GM19452 (cell line): ENCODE data around the gene REG1B.

ENCODE experiments used
- ATAC-seq: cut with Tn5 transposase; IDR thresholded peaks from one replicate; pipeline ENCODE4 v1.9.1; 2021; ENCODE audit not compliant: unreplicated experiment

The REG1B gene, protein sequence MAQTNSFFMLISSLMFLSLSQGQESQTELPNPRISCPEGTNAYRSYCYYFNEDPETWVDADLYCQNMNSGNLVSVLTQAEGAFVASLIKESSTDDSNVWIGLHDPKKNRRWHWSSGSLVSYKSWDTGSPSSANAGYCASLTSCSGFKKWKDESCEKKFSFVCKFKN

GRCh38 chr2:79087785-79088364 is at the start of gene REG1B:
Gene REG1B (minus strand): TSS chr2:79087993. CDS start chr2:79087612, 381 bp downstream.
- ATAC-seq: no peak

- no peak for ATAC-seq
Observed at GRCh38 chr2:79131687-79132086, 43.9 kb upstream of the REG1B start.

GRCh38 chr2:79129804-79130203 is 42.0 kb upstream of the REG1B start:
- no peak for ATAC-seq

GRCh38 chr2:79129260-79129659 is 41.5 kb upstream of the REG1B start:
- ATAC-seq: no peak

DNA sequence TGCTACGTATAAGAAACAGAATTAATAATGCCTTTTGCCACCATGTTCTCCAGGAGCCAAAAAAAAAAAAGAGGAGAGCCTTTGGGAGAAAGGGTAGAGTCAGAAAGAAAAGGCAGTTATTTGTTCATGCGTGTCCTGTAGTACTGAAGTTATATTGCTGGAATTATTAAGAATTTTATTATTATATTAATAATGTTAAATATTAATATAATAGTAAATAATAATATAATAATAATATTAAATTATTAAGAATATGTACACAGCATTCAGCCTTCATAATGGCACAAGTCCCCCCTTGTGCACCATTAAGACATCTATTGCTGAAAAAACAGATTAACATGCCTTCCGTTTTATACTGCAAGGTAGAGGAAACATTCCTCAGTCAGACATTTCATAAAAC is 40.6 kb upstream of the REG1B start:
- no peak for ATAC-seq

DNA sequence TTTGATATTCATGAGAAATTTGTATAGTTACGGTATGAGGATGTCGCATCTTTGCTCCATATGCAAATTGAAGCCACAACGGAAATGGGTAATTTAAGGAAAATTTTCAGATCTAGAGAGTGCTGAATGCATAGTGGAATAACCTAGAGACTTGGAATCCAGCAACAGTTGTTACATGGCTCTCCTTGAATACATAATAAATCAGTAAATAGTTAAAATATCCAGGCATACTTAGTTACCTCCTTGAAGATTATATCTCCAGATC is 37.9 kb upstream of the REG1B start:
- ATAC-seq: no peak

DNA sequence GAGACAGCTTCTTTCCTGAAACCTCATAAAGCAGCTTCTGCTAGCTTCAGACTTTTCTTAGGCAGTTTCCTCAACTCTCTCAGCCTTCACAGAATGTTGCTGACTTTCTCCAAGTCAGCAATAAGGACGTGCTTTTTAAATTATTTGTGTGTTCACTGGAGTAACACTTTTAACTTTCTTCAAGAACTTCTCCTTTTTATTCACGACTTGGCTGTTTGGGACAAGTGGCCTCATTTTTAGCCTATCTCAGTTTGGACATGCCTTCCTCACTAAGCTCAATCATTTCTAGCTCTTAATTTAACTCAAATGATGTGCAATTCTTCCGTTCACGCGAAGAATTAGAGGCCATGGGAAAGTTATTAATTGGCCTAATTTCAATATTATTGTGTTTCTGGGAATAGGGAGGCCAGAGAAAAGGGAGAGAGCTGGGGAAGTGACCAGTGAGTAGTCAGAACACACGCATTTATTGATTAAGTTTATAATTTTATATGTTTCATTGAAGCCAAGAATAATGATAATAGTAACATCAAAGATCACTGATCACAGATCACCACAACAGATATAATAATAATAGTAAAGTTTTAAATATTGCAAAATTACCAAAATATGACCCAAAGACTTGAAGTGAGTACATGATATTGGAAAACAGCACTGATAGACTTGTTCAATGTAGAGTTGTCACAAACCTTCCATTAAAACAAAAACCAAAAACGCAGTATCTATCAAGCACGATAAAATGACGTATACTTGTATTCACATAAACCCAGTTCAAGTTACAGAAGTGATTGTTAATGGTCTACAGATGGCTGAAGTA is 37.3 kb upstream of the REG1B start:
- ATAC-seq: no peak

DNA sequence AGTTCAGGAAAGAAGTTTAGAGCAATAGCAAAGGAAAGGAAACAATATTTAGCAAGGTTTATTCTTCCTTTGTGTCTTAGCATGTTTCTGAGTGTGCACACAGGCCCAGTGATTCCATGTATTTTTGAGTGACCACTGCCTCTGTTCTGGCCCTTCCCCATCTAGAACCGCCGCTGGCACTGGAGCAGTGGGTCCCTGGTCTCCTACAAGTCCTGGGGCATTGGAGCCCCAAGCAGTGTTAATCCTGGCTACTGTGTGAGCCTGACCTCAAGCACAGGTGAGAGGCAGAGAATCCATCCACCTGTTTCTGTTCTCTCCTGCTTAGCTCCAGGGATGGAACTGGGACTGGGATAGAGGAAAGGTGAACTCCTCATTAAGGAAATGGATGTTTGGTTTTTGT is 34.9 kb upstream of the REG1B start:
- no peak for ATAC-seq

GRCh38 chr2:79120194-79120713 is 32.5 kb upstream of the REG1B start, which contains the start of gene REG1A:
Gene REG1A (plus strand): TSS chr2:79120488. CDS start chr2:79120862, 374 bp downstream.
- ATAC-seq: no peak

DNA sequence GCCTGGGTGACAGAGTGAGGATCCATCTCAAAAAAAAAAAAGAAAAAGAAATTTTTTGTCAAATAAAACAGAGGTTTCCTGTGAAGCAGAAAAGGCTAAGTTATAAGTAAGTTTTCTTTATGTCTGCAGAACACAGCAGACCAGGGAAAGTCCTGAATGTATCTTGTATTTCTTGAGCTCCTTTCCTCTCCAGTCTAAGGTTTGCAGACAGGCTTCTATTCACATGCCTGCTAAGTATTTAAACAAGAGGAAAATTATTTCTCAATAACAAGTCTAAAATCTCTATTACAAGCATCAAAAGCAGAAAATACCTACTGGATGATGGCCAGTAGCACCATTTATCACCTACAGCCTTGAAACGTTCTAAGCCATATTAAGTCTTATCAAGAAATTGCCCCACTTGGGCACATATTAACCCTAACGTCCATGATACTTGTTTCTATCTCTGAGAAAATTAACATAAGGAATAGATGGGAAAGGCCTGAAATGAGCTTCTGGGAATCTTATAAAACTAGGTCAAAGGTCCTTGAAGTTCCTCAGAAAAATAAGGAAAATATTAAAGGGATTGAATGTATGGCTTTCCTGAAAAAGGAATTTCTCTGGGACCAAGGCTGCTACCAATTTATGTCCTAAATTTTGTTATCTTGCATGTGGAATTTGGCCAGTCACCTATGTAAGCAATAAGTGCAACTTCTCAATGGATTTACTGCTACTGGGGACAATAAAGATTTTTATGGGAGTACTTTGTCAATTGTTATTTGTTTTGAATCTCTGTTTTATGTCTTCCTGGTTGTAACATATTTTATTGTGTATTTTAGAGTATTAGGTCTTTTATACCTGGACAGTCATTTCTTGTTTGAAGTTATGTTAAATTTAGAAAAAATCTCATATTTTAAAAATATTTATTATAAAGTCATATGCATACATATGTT is 29.5 kb upstream of the REG1B start:
- ATAC-seq: no peak

DNA sequence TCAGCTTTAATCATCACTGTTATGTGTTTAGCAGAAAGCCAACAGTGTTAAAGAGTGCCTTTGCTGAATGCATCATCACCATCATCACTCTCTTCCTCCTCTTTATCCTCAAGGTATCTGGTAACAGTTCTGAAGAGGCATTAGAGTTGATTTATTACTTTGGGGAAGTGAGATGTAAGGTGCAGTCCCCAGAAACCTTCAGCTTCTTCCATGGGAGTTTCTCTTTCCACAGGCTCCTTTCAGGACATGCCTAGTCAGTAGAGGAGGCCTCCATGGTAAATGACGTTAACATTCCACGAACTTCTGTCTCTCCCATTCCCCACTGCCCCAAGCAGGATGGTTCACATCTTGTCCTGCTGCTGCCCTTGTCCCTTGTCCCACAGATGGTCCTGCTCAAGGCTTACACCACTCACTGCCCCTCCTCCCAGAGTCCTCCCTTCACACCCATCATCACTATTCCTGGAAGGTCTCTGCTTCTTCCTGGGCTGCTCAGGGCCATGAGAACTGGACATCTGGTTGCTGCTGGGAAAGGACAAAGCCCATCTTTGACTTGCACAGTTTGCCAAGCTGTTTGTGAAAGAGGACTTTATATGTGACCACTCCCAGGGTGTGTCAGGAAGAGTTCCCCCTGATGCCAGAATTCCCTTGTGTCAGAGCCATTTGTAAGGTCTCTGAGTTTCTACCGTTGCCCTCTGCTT is 27.2 kb upstream of the REG1B start:
- no peak for ATAC-seq

DNA sequence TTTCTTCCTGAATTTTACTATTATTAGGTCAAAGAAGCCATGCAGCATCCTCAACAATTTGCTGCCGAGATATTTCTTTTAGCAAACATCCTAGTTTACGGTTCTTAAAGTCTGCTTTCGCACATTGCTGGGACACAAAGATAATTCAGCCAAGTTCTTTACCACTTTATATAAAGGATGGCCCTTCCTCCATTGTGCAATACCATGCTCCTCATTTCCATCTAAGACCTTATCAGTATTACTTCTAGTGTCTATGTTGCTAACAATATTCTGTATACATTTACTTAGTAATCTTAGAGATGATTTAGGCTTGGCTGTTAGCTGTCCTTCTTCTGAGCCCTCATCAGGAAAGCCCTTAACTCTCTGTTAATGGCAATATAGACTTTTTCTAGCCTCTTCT is 24.5 kb upstream of the REG1B start:
- no peak for ATAC-seq

GRCh38 chr2:79105259-79105658 is 17.5 kb upstream of the REG1B start:
- no peak for ATAC-seq

DNA sequence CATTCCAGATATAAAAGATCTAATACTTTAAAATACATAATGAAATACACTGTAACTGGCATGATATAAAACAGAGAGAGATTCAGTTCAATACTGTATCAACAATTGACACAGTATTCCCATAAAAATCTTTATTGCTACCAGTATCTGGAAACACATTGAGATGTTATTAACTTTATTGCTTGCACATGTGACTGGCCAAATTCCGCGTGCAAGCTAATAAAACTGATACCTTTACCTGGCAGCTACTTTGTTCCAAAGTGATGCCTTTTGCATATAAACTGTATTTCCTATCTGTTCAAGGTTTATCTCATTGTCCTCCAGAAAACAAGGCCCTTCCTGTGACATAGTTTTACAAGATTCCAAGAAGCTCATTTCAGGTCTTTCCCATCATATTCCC is 15.4 kb upstream of the REG1B start:
- no peak for ATAC-seq

DNA sequence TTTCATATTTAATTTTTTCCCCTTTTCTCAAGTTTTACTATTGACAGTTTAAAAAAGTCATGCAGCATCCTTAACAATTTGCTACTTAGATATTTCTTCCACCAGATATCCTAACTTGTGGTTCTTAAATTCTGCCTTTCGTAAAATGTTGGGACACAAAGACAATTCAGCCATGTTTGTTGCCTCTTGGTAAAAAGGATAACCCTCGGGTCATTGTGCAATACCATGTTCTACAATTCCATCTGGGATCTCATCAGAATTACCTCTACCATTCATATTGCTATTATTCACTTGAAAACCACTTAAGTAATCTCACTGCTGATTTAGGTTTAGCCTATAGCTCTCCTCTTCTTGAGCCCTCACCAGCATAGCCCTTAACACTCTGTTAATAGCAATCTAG is 13.2 kb upstream of the REG1B start:
- no peak for ATAC-seq

- ATAC-seq: no peak
Observed at GRCh38 chr2:79100285-79100684, 12.5 kb upstream of the REG1B start.

DNA sequence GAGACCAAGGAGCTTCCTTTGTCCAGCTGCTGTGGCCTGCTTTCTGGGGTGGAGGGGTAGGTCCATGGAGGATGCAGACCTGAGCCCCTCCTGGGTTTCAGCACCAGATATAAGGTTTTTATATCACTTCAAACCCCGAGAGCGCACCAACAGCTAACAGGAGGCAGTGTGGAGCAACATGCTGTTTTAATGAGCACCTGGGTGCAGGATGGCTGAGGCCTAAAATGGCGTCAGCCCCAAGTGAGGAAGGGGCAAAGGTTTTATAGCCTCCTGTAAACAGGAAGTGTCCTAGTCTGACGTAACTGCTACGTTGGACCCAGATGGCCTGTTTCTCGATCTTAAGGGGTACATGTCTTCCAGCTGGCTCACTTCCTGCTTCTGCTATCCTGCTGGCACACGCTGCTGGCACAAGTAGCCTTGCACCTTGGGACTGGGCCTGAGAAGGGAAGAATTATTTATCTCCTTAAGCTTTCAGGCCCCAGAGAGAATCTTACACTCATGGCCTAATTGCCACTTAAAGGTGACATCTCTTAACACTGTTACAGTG is 11.4 kb upstream of the REG1B start:
- ATAC-seq: no peak

GRCh38 chr2:79097843-79098242 is 10.1 kb upstream of the REG1B start:
- no peak for ATAC-seq

DNA sequence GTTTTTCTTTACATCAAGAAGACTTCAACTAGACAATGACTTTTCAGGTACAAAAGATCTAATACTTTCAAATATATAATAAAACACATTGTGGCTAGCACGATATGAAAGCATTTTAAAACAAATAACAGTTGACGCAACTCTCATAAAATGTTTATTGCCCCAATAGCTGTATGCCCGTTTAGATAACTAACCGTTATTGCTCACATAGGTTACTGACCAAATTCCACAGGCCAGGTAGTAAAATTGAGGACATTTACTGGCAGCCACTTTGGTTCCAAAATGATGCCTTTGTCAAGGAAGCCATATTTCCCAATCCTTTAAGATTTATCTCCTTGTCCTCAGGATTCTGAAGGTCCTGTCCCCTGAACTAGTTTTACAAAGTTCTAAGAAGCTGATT is 2.9 kb upstream of the REG1B start:
- no peak for ATAC-seq

- ATAC-seq: no peak
Observed at GRCh38 chr2:79086255-79086654, 1.5 kb downstream of the REG1B start.
